SJCRH30 (cell line): ENCODE results near the gene ZC3HAV1. TPM values are rescaled to one million over a fixed set of nuclear protein-coding genes. Genes with fewer than 3 reads are reported as not detected.
A peak's percentile ranks its signal among the peaks of the same experiment; 100 is the strongest.

Experiments
- DNase-seq, 2 experiments: peaks; one replicate each; pipeline ENCODE4 v3.0.0-alpha.2; 2015 to 2020
- H3K27ac ChIP-seq: fragments of 250-450 bp; sonication (Bioruptor Pico); 2 replicates; pipeline ENCODE4 v1.5.1; 2020; ENCODE audit warnings: mild to moderate bottlenecking, moderate library complexity
- H3K27me3 ChIP-seq: fragments of 250-450 bp; sonication (Bioruptor Pico); 2 replicates; pipeline ENCODE4 v1.5.1; 2020; ENCODE audit warnings: mild to moderate bottlenecking, moderate library complexity
- H3K36me3 ChIP-seq: fragments of 250-450 bp; sonication (Bioruptor Pico); 2 replicates; pipeline ENCODE4 v1.5.1; 2020; ENCODE audit warnings: mild to moderate bottlenecking, moderate library complexity
- H3K4me1 ChIP-seq: fragments of 250-450 bp; sonication (Bioruptor Pico); 2 replicates; pipeline ENCODE4 v1.5.1; 2020; ENCODE audit warnings: mild to moderate bottlenecking, moderate library complexity
- H3K4me3 ChIP-seq: fragments of 250-450 bp; sonication (Bioruptor Pico); 2 replicates; pipeline ENCODE4 v1.5.1; 2020; ENCODE audit warnings: mild to moderate bottlenecking, moderate library complexity
- H3K9me3 ChIP-seq: fragments of 250-450 bp; sonication (Bioruptor Pico); replicated peaks from 2 replicates; pipeline ENCODE4 v1.5.1; 2020; ENCODE audit warnings: mild to moderate bottlenecking, moderate library complexity
- total RNA-seq: library from RNA; depleted of rRNA; stranded (reverse); fragments of >200 nt; shearing (Covaris generic); gene quantifications from 2 replicates; pipeline ENCODE4 v1.2.3, GENCODE V29; 2014; rRNA removed

The ZC3HAV1 gene
- total RNA-seq, 1 experiment from 2014 or later = 11.0 TPM

DNA sequence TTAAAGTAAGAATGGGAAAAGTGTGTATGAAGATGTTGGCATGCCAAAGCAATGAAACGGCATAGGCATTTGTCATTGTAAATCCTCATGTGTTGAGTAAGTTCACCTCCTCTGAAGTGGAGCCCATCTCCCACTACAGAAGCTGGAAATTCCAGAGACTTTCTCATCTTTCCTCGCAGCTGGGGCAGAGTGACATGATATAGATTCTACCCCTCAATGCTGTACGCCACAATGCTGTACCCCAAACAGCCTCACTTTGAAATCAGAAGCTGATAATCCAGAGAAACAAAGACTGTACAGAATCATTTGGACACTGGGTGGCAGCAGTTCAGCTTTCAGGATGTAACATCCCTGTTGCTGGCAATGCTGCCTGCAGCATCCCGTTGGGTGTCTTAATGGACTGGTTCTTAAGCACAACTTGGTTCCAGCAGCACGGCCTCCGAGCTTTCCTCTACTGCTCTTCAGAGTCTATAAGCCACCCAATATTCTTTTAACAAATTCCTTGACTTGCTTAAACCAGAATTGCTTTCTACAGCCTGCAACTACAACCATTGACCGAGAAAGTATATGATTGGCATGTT is 92.5 kb downstream of the ZC3HAV1 start:
- H3K4me3 ChIP-seq = no peak overlapping the region
- DNase-seq = peak; percentile 72 to 85

DNA sequence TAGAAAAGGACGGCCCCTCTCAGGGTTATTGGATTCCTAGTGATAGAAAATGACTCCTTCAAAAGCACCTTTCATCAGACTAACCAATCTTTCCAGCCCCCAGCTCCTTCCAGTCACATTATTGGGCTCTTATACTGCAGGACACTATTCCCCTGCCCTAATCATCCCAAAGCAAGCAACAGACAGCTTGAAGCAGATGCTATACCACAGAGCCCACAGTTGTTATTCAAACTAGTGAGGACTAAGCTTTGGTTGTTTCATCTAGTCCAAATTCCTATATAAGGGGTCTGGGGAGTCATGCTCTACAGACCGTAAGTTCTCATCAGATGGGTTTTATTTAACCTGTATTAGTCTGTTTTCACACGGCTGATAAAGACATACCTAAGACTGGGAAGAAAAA is 98.1 kb downstream of the ZC3HAV1 start:
- DNase-seq = no peak
- H3K27me3 ChIP-seq = no peaks in the 10 kb centered on the region
- no peaks in the 10 kb centered on the region for H3K36me3 ChIP-seq
- H3K4me1 ChIP-seq = no peaks in the 10 kb centered on the region
- H3K27ac ChIP-seq = no peak overlapping the region
- no peak overlapping the region for H3K4me3 ChIP-seq
- H3K9me3 ChIP-seq = peaks cover 4% of the 10 kb centered on the region; the same call in 1 of the 2 replicates

More for the DNA sequence above, 92.5 kb downstream of the ZC3HAV1 start:
- no peaks in the 10 kb centered on the region for H3K9me3 ChIP-seq
- H3K27me3 ChIP-seq = no peaks in the 10 kb centered on the region
- H3K36me3 ChIP-seq = peaks cover 19% of the 10 kb centered on the region
- H3K27ac ChIP-seq = no peak overlapping the region
- H3K4me1 ChIP-seq = no peaks in the 10 kb centered on the region

DNA sequence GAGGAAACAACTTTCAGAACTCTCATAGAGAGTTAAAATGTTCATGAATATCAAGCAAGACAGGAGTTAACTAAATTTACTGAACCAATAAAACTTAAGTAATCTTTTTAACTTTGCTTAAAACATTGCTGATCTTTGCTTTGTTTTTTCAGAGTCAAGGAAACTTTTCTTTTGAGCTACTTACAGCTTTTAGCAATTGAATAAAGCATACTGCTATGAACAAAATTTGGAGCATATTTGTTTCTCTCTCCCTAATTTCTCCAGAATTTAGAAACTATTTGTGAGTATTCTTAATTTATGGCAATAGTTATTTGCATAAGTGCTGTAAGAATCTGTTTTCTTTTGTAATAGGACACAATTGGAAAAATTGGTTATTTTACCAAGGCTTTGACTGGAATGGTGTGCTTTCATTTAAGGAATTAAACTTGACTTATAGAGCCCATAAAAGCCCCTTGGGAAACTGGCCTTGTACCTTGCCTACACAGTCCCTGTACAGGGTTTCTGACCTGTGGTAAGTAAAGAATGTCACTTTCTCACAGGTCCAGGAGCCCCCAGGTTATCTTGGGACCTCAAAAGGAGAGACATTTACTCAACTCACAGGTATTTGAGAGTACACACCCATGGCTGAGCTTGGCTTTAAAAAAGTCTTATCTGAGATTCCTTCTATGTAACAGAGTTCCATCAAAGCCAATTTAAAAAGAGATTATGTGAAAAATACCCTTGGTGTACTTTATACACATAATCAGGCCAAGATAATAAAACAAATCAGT is 105.0 kb downstream of the ZC3HAV1 start:
- Histone ChIP-seq H3K4me3 (no peak overlapping the region), H3K4me1 (no peaks in the 10 kb centered on the region), H3K9me3 (peaks cover 4% of the 10 kb centered on the region; the same call in 1 of the 2 replicates), H3K27me3 (no peaks in the 10 kb centered on the region), H3K36me3 (no peaks in the 10 kb centered on the region), H3K27ac (no peak overlapping the region)
- DNase-seq = no peak

DNA sequence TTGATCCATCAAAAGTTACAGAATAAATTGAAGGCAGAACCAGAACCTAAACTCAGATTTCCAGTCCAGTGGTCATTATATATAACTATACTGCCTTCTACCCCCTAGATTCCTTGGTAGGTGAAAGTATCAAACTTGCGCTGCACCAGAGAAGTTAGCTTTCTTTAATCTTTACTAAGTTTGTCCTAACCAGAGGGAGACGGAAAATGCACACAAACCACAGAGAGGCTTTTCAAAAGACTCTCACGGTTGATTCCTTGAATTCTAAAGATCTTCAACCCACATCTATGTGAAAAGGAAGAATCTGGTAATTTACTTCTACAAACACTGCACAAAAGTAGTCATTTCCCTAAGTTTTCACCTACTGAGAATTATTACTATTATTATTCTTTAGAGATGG is 110.1 kb downstream of the ZC3HAV1 start:
- Histone ChIP-seq H3K36me3 (no peaks in the 10 kb centered on the region), H3K27me3 (no peaks in the 10 kb centered on the region), H3K4me3 (no peak overlapping the region), H3K9me3 (no peaks in the 10 kb centered on the region), H3K4me1 (no peaks in the 10 kb centered on the region), H3K27ac (no peak overlapping the region)
- DNase-seq = no peak

Other genes starting within 250 kb of the ZC3HAV1 start
- 11.8 and 12.5 TPM in 2 replicates for gene KIAA1549, start 128.3 kb downstream of the ZC3HAV1 start, total RNA-seq
- gene ZC3HAV1L, start 73.7 kb downstream of the ZC3HAV1 start, total RNA-seq = 57.1 and 62.4 TPM in 2 replicates
- gene UBN2, start 121.5 kb upstream of the ZC3HAV1 start, total RNA-seq = 12.4 and 13.0 TPM in 2 replicates
- 18.0 and 21.7 TPM in 2 replicates for gene FMC1, start 231.6 kb upstream of the ZC3HAV1 start, total RNA-seq